H1 (cell line): ENCODE measurements around the gene OPN3. TPM values are rescaled to one million over a fixed set of nuclear protein-coding genes. Genes with fewer than 3 reads are reported as not detected.

Experiments
- CTCF ChIA-PET: fragments of 300-600 bp; sonication (Branson Sonifier 250); formaldehyde crosslinking; loops from one replicate; lab custom pipeline; 2021; ENCODE audit not compliant: partially characterized antibody; lab: Charles Lee
- POLR2A ChIA-PET: fragments of 300-600 bp; sonication (Branson Sonifier 250); formaldehyde crosslinking; loops from one replicate; lab custom pipeline; 2021; ENCODE audit warnings: inconsistent platforms; ENCODE audit not compliant: partially characterized antibody; lab: Charles Lee
- DNase-seq, 2 experiments: peaks; one replicate each; pipeline versions ENCODE4 v3.0.0 to v3.0.0-alpha.2; 2010 to 2022; ENCODE audit warnings: low spot score in 2 of 2, low read depth in 1 of 2, mixed read lengths in 1 of 2
- FAIRE-seq: peaks from 2 replicates; lab custom pipeline; 2011; peaks lifted over from hg19 to GRCh38; lab: Jason Lieb, UNC
- H2AFZ ChIP-seq: 2 replicates; pipeline ENCODE4 v1.8.1; 2012; ENCODE audit warnings: low read length, inconsistent platforms
- H2AK5ac ChIP-seq: 2 replicates; pipeline ENCODE4 v1.6.1; 2013; ENCODE audit warnings: low read depth, low read length
- H2BK120ac ChIP-seq: replicated peaks from 2 replicates; pipeline ENCODE3; 2013; ENCODE audit warnings: low read depth, low read length, inconsistent platforms
- H2BK12ac ChIP-seq: 2 replicates; pipeline ENCODE4 v1.6.1; 2013; ENCODE audit warnings: low read depth, low read length
- H2BK15ac ChIP-seq: 2 replicates; pipeline ENCODE4 v1.6.1; 2013; ENCODE audit warnings: low read length
- H2BK20ac ChIP-seq: 2 replicates; pipeline ENCODE4 v1.6.1; 2013; ENCODE audit warnings: low read length
- H2BK5ac ChIP-seq: 2 replicates; pipeline ENCODE4 v1.6.1; 2013; ENCODE audit warnings: low read depth, low read length
- H3K14ac ChIP-seq: 2 replicates; pipeline ENCODE4 v1.6.1; 2013; ENCODE audit warnings: inconsistent platforms; ENCODE audit not compliant: insufficient read length
- H3K18ac ChIP-seq: 2 replicates; pipeline ENCODE4 v1.6.1; 2013; ENCODE audit warnings: low read length; ENCODE audit errors: extremely low read depth
- H3K23ac ChIP-seq: 2 replicates; pipeline ENCODE4 v1.6.1; 2013; ENCODE audit warnings: inconsistent platforms; ENCODE audit not compliant: insufficient read length
- H3K23me2 ChIP-seq: 2 replicates; pipeline ENCODE4 v1.6.1; 2013; ENCODE audit warnings: low read depth, low read length
- H3K27ac ChIP-seq: 2 replicates; pipeline ENCODE4 v1.6.1; 2011; ENCODE audit warnings: low read depth, low read length, inconsistent platforms
- H3K27me3 ChIP-seq, 4 experiments: replicated peaks in 1 of 4; 1 replicate in 1 of 4; 2 replicates in 3 of 4; pipeline versions ENCODE4 v1.6.1 to v1.8.1; 2011 to 2013; ENCODE audit warnings: low read length in 3 of 4, mild to moderate bottlenecking in 3 of 4, inconsistent platforms in 2 of 4, mixed read lengths in 2 of 4, moderate library complexity in 1 of 4; ENCODE audit not compliant: control insufficient read depth in 3 of 4, insufficient read depth in 3 of 4; ENCODE audit errors: extremely low read depth in 1 of 4
- H3K36me3 ChIP-seq, 4 experiments: 2 replicates each; pipeline versions ENCODE4 v1.6.1 to v1.8.1; 2011 to 2013; ENCODE audit warnings: mild to moderate bottlenecking in 4 of 4, low read length in 3 of 4, moderate library complexity in 2 of 4, control low read depth in 1 of 4, inconsistent platforms in 1 of 4; ENCODE audit not compliant: insufficient read depth in 4 of 4, control insufficient read depth in 2 of 4
- H3K4ac ChIP-seq: replicated peaks from 2 replicates; pipeline ENCODE3; 2013; ENCODE audit warnings: low read length, low read depth, mixed read lengths, inconsistent platforms; ENCODE audit not compliant: insufficient read length
- H3K4me1 ChIP-seq, 4 experiments: replicated peaks in 1 of 4; 1 replicate in 1 of 4; 2 replicates in 3 of 4; pipeline versions ENCODE4 v1.6.1 to v1.8.1; 2011 to 2013; ENCODE audit warnings: low read length in 3 of 4, inconsistent platforms in 2 of 4, mixed read lengths in 1 of 4; ENCODE audit not compliant: insufficient read depth in 4 of 4, control insufficient read depth in 3 of 4
- H3K4me2 ChIP-seq, 2 experiments: 2 replicates each; pipeline versions ENCODE4 v1.6.1 to v1.8.1; 2011 to 2013; ENCODE audit warnings: low read depth in 2 of 2, low read length in 2 of 2, control low read depth in 1 of 2, inconsistent platforms in 1 of 2, mild to moderate bottlenecking in 1 of 2; ENCODE audit not compliant: insufficient read depth in 1 of 2
- H3K4me3 ChIP-seq, 4 experiments: fragments of 200-600, 300-600 bp in 1 of 4; sonication (generic), shearing (Covaris generic), sonication (Bioruptor Twin) in 1 of 4; 2 replicates each; pipeline versions ENCODE4 v1.5.1 to v1.8.1; 2011 to 2016; ENCODE audit warnings: low read length in 4 of 4, low read depth in 3 of 4, control low read depth in 2 of 4, inconsistent platforms in 2 of 4, mild to moderate bottlenecking in 2 of 4, mixed read lengths in 1 of 4, moderate library complexity in 1 of 4; ENCODE audit not compliant: insufficient read depth in 2 of 4; ENCODE audit errors: extremely low read depth in 1 of 4
- H3K56ac ChIP-seq: replicated peaks from 2 replicates; pipeline ENCODE3; 2013; ENCODE audit warnings: low read depth, mild to moderate bottlenecking, mixed read lengths, low read length, inconsistent platforms; ENCODE audit not compliant: insufficient read length
- H3K79me1 ChIP-seq: 2 replicates; pipeline ENCODE4 v1.6.1; 2013; ENCODE audit warnings: low read depth, low read length, control low read depth
- H3K79me2 ChIP-seq, 2 experiments: 2 replicates each; pipeline versions ENCODE4 v1.6.1 to v1.8.1; 2012 to 2013; ENCODE audit warnings: low read length in 2 of 2, mild to moderate bottlenecking in 2 of 2, inconsistent platforms in 1 of 2; ENCODE audit not compliant: insufficient read depth in 2 of 2, control insufficient read depth in 1 of 2
- H3K9ac ChIP-seq, 4 experiments: replicated peaks in 1 of 4; 1 replicate in 1 of 4; 2 replicates in 3 of 4; pipeline versions ENCODE4 v1.6.1 to v1.8.1; 2011 to 2013; ENCODE audit warnings: low read depth in 3 of 4, low read length in 3 of 4, control low read depth in 2 of 4, mild to moderate bottlenecking in 2 of 4, moderate library complexity in 2 of 4, inconsistent platforms in 1 of 4; ENCODE audit errors: extremely low read depth in 1 of 4
- H3K9me3 ChIP-seq, 2 experiments: 2 replicates each; pipeline versions ENCODE4 v1.6.1 to v1.8.1; 2012 to 2013; ENCODE audit warnings: mild to moderate bottlenecking in 2 of 2, moderate library complexity in 2 of 2, control low read depth in 1 of 2, inconsistent platforms in 1 of 2, low read depth in 1 of 2, low read length in 1 of 2, mixed read lengths in 1 of 2; ENCODE audit not compliant: insufficient read depth in 2 of 2
- H4K20me1 ChIP-seq, 2 experiments: replicated peaks in 1 of 2; 2 replicates each; pipeline versions ENCODE3 to v1.8.1; 2011 to 2013; ENCODE audit warnings: inconsistent platforms in 2 of 2, low read length in 2 of 2, mild to moderate bottlenecking in 1 of 2; ENCODE audit not compliant: insufficient read depth in 2 of 2, control insufficient read depth in 1 of 2
- H4K5ac ChIP-seq: 2 replicates; pipeline ENCODE4 v1.6.1; 2013; ENCODE audit warnings: low read length, low read depth, mixed read lengths, inconsistent platforms; ENCODE audit not compliant: insufficient read length
- H4K8ac ChIP-seq: 2 replicates; pipeline ENCODE4 v1.8.0; 2013; ENCODE audit warnings: mild to moderate bottlenecking, moderate library complexity, low read length, inconsistent platforms; ENCODE audit not compliant: insufficient read depth; ENCODE audit errors: extremely low read depth
- H4K91ac ChIP-seq: replicated peaks from 2 replicates; pipeline ENCODE3; 2013; ENCODE audit warnings: low read length, mixed read lengths, inconsistent platforms; ENCODE audit not compliant: insufficient read length
- WGBS, 2 experiments: shearing (Covaris generic) in 1 of 2; methylation state at CpG; one replicate each; pipeline versions ENCODE4 v1.1.6 to v1.1.7; 2013 to 2015; ENCODE audit warnings: low lambda C conversion rate in 2 of 2, mixed read lengths in 2 of 2, inconsistent platforms in 1 of 2, low coverage in 1 of 2, missing lambda C conversion rate in 1 of 2; ENCODE audit not compliant: insufficient replicate concordance in 2 of 2, insufficient coverage in 1 of 2, insufficient read length in 1 of 2; ENCODE audit errors: extremely low coverage in 1 of 2, missing lambda C conversion rate in 1 of 2; 5-methylcytosine and 5-hydroxymethylcytosine counted together
- polyA plus RNA-seq, 7 experiments: library from polyadenylated mRNA; depleted of rRNA in 3 of 7; stranded (reverse) in 5 of 7; unstranded in 2 of 7; fragments of >200 nt in 5 of 7; fragments of 200-250 nt in 2 of 7; gene quantifications; 1 replicate in 5 of 7; 2 replicates in 1 of 7; 4 replicates in 1 of 7; pipeline versions ENCODE4 v1.2.1 to v1.2.3, GENCODE V29; 2011 to 2013; ENCODE audit warnings: missing spikeins in 2 of 7, mixed read lengths in 2 of 7
- total RNA-seq: library from RNA; stranded (reverse); fragmentation: NEBNext Ultra II Directional; extraction: Animal tissue kit (Norgen Biotek cat#: 25700); gene quantifications from 2 replicates; pipeline ENCODE4 v1.2.1, GENCODE V29; 2021

Gene OPN3
- total and polyA plus RNA-seq, 2 of the 8 experiments (the other 6 are each of a cell fraction or from before 2014, with no cell fraction given) = 8.8 to 19.4 TPM

DNA sequence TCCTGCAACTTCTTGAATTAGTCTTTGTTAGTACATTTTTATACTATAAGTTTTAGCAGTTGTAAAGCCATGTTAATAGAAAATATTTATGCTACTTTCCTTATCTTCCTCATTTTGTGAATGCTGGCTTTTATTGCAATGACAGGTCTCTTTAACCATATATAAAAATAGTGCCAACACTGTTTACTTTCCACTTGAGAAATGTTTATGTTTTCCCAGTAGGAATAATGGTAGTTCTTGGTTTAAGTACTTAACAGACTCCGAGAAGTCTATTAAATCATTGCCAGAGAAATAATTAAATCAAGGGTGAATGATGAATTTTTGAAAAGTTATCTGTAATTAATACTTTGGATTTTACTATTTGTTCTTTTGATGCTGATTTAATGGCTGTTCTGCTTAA is 9.7 kb downstream of the OPN3 start:
- Histone ChIP-seq H2BK12ac (no peak overlapping the region), H3K4ac (no peak overlapping the region), H2BK5ac (no peak overlapping the region), H2AK5ac (no peak overlapping the region), H3K36me3 (peaks cover 0 to 31% (median 9%) of the 10 kb centered on the region in 4 experiments; a peak in 5 of 8 replicates), H4K8ac (no peak overlapping the region), H2BK20ac (no peak overlapping the region), H3K27me3 (no peaks in the 10 kb centered on the region), H3K9me3 (no peaks in the 10 kb centered on the region), H4K20me1 (peaks cover 2 to 4% of the 10 kb centered on the region in 2 experiments), H3K18ac (no peak overlapping the region), H2BK15ac (no peak overlapping the region), H2BK120ac (no peak overlapping the region), H3K79me1 (no peaks in the 10 kb centered on the region), H3K56ac (no peak overlapping the region), H3K4me2 (no peak overlapping the region), H3K23me2 (no peaks in the 10 kb centered on the region), H3K4me1 (peaks cover 0 to 3% (median 0%) of the 10 kb centered on the region in 4 experiments; a peak in 3 of 7 replicates), H3K14ac (no peak overlapping the region), H3K9ac (no peak overlapping the region), H4K5ac (no peak overlapping the region), H3K79me2 (peaks cover 0 to 50% of the 10 kb centered on the region in 2 experiments; a peak in 3 of 4 replicates), H3K4me3 (no peak overlapping the region), H4K91ac (no peak overlapping the region), H3K23ac (no peak overlapping the region), H2AFZ (no peak overlapping the region), H3K27ac (no peak overlapping the region)
- 100% methylated on average over 1 of the region's 1 CpG; no CpG with 5 or more reads in 1 of the 2 experiments for WGBS, 2 experiments
- no peak for DNase-seq
- ChIA-PET POLR2A (no interaction called here), CTCF (interaction anchor here (0.7 to 1.7 kb wide), 3 partner anchors 13 to 202 kb away, joined by 3 to 5 read pairs (median 3); no protein-coding TSS in a partner anchor)
- FAIRE-seq = no peak
